Thyroid gland (tissue), 4 donors: ENCODE results near the gene ANKMY1.

ENCODE experiments used
- POLR2A ChIP-seq, 2 donors: fragments of 450-650 bp; IDR thresholded peaks; one replicate each; pipeline ENCODE4 v1.6.1; 2017; ENCODE audit warnings: antibody characterized with exemption in 2 of 2, mild to moderate bottlenecking in 2 of 2, moderate library complexity in 1 of 2
- TF ChIP-seq, protein P1 (sequence below), 6 experiments: fragments of 200-600 bp in 3 of 6; fragments of 450-650 bp in 3 of 6; sonication (generic) in 3 of 6; IDR thresholded peaks; one replicate each; pipeline ENCODE4 v1.5.1; 2016 to 2019; ENCODE audit warnings: antibody characterized with exemption in 6 of 6, mild to moderate bottlenecking in 2 of 6, inconsistent platforms in 1 of 6, moderate library complexity in 1 of 6

DNA sequence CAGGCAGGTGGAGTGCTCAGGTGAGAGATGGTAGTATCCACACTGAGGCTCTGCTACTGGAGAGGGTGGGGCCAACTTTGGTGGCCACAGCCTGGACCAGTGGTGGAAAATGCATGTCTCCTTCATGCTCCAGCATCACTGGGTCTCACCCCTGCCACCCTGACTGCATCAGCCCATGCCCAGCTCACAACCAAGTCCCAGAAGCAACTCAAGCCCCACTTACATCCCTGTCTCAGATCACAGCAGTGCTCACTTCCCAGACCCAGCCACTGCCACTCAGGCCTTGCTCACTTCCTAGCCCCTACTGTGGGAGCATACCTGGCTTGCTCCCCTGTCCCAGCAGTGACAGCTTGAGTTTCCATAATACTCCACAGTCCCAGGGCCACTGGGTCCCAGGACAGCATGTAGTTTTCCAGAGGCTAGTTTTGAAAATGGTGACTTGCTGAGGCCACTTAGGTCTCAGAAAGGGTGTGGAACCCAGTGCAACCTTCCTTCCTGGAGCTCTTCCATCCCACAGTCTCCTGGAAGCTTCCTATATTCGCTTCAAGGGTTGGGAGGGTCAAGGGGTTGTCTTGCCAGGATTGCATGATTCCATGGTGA, 63.5 kb downstream of the ANKMY1 start:
- TF ChIP-seq, protein P1, sequence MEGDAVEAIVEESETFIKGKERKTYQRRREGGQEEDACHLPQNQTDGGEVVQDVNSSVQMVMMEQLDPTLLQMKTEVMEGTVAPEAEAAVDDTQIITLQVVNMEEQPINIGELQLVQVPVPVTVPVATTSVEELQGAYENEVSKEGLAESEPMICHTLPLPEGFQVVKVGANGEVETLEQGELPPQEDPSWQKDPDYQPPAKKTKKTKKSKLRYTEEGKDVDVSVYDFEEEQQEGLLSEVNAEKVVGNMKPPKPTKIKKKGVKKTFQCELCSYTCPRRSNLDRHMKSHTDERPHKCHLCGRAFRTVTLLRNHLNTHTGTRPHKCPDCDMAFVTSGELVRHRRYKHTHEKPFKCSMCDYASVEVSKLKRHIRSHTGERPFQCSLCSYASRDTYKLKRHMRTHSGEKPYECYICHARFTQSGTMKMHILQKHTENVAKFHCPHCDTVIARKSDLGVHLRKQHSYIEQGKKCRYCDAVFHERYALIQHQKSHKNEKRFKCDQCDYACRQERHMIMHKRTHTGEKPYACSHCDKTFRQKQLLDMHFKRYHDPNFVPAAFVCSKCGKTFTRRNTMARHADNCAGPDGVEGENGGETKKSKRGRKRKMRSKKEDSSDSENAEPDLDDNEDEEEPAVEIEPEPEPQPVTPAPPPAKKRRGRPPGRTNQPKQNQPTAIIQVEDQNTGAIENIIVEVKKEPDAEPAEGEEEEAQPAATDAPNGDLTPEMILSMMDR (IDR thresholded peaks at IDR 0.05) = no peak
- no peak for TF ChIP-seq POLR2A (IDR thresholded peaks at IDR 0.05)
